PC-3 (cell line): ENCODE data around the gene IARS1. TPM values are rescaled to one million over a fixed set of nuclear protein-coding genes. Genes with fewer than 3 reads are reported as not detected.

Source experiments
- ATAC-seq: fragments of 200-7000 bp; cut with Tn5 transposase; 2 replicates; pipeline ENCODE4 v1.9.1; 2020; ENCODE audit warnings: mild to moderate bottlenecking, moderate library complexity
- BruUV-seq: library from RNA; stranded (reverse); fragments of 400-500 nt; replicated peaks from 2 replicates; lab custom pipeline; 2021; lab: Mats Ljungman, UMichigan
- CTCF ChIA-PET: fragments of 300-600 bp; sonication (Branson Sonifier 250); formaldehyde crosslinking; loops from one replicate; lab custom pipeline; 2022; ENCODE audit warnings: antibody characterized with exemption; lab: Charles Lee
- POLR2A ChIA-PET: fragments of 300-600 bp; sonication (Branson Sonifier 250); formaldehyde crosslinking; loops from one replicate; lab custom pipeline; 2022; ENCODE audit warnings: antibody characterized with exemption; ENCODE audit not compliant: unreplicated experiment; lab: Charles Lee
- DNase-seq: peaks from one replicate; pipeline ENCODE4 v3.0.0-alpha.2; 2015
- H2AFZ ChIP-seq: fragments of 300-600 bp; sonication (generic); 2 replicates; pipeline ENCODE4 v1.6.0; 2016; ENCODE audit warnings: antibody characterized with exemption, low read length
- H3F3A ChIP-seq: fragments of 300-600 bp; sonication (generic); one replicate; pipeline ENCODE4 v1.6.0; 2017; ENCODE audit warnings: antibody characterized with exemption, low read length, control low read depth, mild to moderate bottlenecking; ENCODE audit not compliant: unreplicated experiment
- H3K27ac ChIP-seq: fragments of 300-600 bp; sonication (generic); 2 replicates; pipeline ENCODE4 v1.5.1; 2016; ENCODE audit warnings: mild to moderate bottlenecking, low read length
- H3K27me3 ChIP-seq: fragments of 300-600 bp; sonication (generic); 2 replicates; pipeline ENCODE4 v1.6.1; 2016; ENCODE audit warnings: low read length, mixed read lengths
- H3K36me3 ChIP-seq: fragments of 300-600 bp; sonication (generic); 2 replicates; pipeline ENCODE4 v1.6.1; 2016; ENCODE audit warnings: low read depth, mixed run types, low read length, mixed read lengths
- H3K4me1 ChIP-seq: fragments of 300-600 bp; sonication (generic); 2 replicates; pipeline ENCODE4 v1.5.1; 2016; ENCODE audit warnings: low read length; ENCODE audit not compliant: insufficient read depth
- H3K4me2 ChIP-seq: fragments of 300-600 bp; sonication (generic); 2 replicates; pipeline ENCODE4 v1.6.0; 2016; ENCODE audit warnings: low read length
- H3K4me3 ChIP-seq: fragments of 300-600 bp; sonication (generic); 2 replicates; pipeline ENCODE4 v1.5.1; 2016; ENCODE audit warnings: mild to moderate bottlenecking, low read length, mixed read lengths
- H3K79me2 ChIP-seq: fragments of 300-600 bp; sonication (generic); 2 replicates; pipeline ENCODE4 v1.6.1; 2017; ENCODE audit warnings: low read length, mixed read lengths
- H3K9ac ChIP-seq: fragments of 300-600 bp; sonication (generic); 2 replicates; pipeline ENCODE4 v1.6.0; 2016; ENCODE audit warnings: mild to moderate bottlenecking, low read length
- H3K9me2 ChIP-seq: fragments of 300-600 bp; sonication (generic); replicated peaks from 2 replicates; pipeline ENCODE4 v1.6.1; 2016; ENCODE audit warnings: mixed run types, low read length, mixed read lengths
- H3K9me3 ChIP-seq: fragments of 300-600 bp; sonication (generic); 2 replicates; pipeline ENCODE4 v1.6.1; 2016; ENCODE audit warnings: low read length, mixed read lengths
- H4K20me1 ChIP-seq: fragments of 300-600 bp; sonication (generic); 2 replicates; pipeline ENCODE4 v1.6.1; 2016; ENCODE audit warnings: low read length, mixed read lengths
- CTCF ChIP-seq: fragments of 300-600 bp; sonication (generic); conservative IDR thresholded peaks from 2 replicates; pipeline ENCODE4 v1.5.1; 2017; ENCODE audit warnings: antibody characterized with exemption, low read depth, mild to moderate bottlenecking, low read length
- EZH2 ChIP-seq: fragments of 300-600 bp; sonication (generic); IDR thresholded peaks from one replicate; pipeline ENCODE4 v1.6.1; 2017; ENCODE audit warnings: antibody characterized with exemption, mild to moderate bottlenecking, low read length; ENCODE audit not compliant: unreplicated experiment
- EZH2phosphoT487 ChIP-seq: fragments of 300-600 bp; sonication (generic); IDR thresholded peaks from 2 replicates; pipeline ENCODE4 v1.6.1; 2018; ENCODE audit warnings: mild to moderate bottlenecking, antibody characterized with exemption, low read length, borderline replicate concordance
- intact Hi-C: fragments of 100-400 bp; cut with micrococcal nuclease; formaldehyde crosslinking; loops from 2 replicates; pipeline ENCODE4 v1.9.0; 2023
- total RNA-seq: library from RNA; depleted of rRNA; stranded (reverse); fragments of >200 nt; gene quantifications from 2 replicates; pipeline ENCODE4 v1.2.3, GENCODE V29; 2014

IARS1 gene
- total RNA-seq, 1 experiment from 2014 or later: 128 TPM

- no peaks in the 10 kb centered on the region for H3K9me2 ChIP-seq
- H2AFZ ChIP-seq: no peak overlapping the region
- peaks cover 40% of the 10 kb centered on the region for H3K79me2 ChIP-seq
- intact Hi-C loops: no loop called here
- H3F3A ChIP-seq: no peaks in the 10 kb centered on the region
- no peak overlapping the region for H3K27ac ChIP-seq
- 0 out of 2 replicates have a peak overlapping the region, but pooled peaks have one; percentile 99 for H3K4me2 ChIP-seq
- no TSS peak for BruUV-seq
- ChIA-PET POLR2A (no interaction called here), CTCF (no interaction called here)
- H3K9me3 ChIP-seq: no peaks in the 10 kb centered on the region
- peaks cover 20% of the 10 kb centered on the region for H4K20me1 ChIP-seq
- ATAC-seq (no peak), DNase-seq (no peak)
- no peak overlapping the region for H3K9ac ChIP-seq
- TF ChIP-seq CTCF (no peak), EZH2phosphoT487 (no peak), EZH2 (no peak)
- H3K4me1 ChIP-seq: peaks cover 21% of the 10 kb centered on the region
- no peak overlapping the region for H3K4me3 ChIP-seq
- H3K36me3 ChIP-seq: peaks cover 31% of the 10 kb centered on the region; the same call in 1 of the 2 replicates
- no peaks in the 10 kb centered on the region for H3K27me3 ChIP-seq
Measured at GRCh38 chr9:92295240-92295790, 1.8 kb upstream of the IARS1 start.

GRCh38 chr9:92294297-92294676 lies 790 bp upstream of the IARS1 start:
- peak overlapping the region; percentile 93 for H3K4me3 ChIP-seq
- peaks cover 24% of the 10 kb centered on the region for H4K20me1 ChIP-seq
- H3K9me2 ChIP-seq: no peaks in the 10 kb centered on the region
- H3K27me3 ChIP-seq: no peaks in the 10 kb centered on the region
- H3F3A ChIP-seq: no peaks in the 10 kb centered on the region
- H3K79me2 ChIP-seq: peaks cover 50% of the 10 kb centered on the region
- peak overlapping the region; percentile 79 for H3K27ac ChIP-seq
- H3K4me1 ChIP-seq: peaks cover 21% of the 10 kb centered on the region
- ATAC-seq (peak; percentile 12), DNase-seq (no peak)
- H3K9me3 ChIP-seq: no peaks in the 10 kb centered on the region
- peaks cover 28% of the 10 kb centered on the region; the same call in 1 of the 2 replicates for H3K36me3 ChIP-seq
- ChIA-PET POLR2A (no interaction called here), CTCF (no interaction called here)
- BruUV-seq: no TSS peak
- peak overlapping the region; percentile 86; the same call in 1 of the 2 replicates for H2AFZ ChIP-seq
- H3K9ac ChIP-seq: peak overlapping the region; percentile 99
- TF ChIP-seq EZH2 (no peak), CTCF (no peak), EZH2phosphoT487 (no peak)
- intact Hi-C loops: no loop called here
- peak overlapping the region; percentile 99 for H3K4me2 ChIP-seq

- TF ChIP-seq EZH2phosphoT487 (no peak), CTCF (no peak), EZH2 (no peak)
- H3K4me1 ChIP-seq: peaks cover 21% of the 10 kb centered on the region
- peak overlapping the region; percentile 73 for H2AFZ ChIP-seq
- no peaks in the 10 kb centered on the region for H3F3A ChIP-seq
- H3K27me3 ChIP-seq: no peaks in the 10 kb centered on the region
- ChIA-PET CTCF (no interaction called here), POLR2A (no interaction called here)
- peaks cover 24% of the 10 kb centered on the region for H4K20me1 ChIP-seq
- H3K9ac ChIP-seq: peak overlapping the region; percentile 99
- H3K79me2 ChIP-seq: peaks cover 63% of the 10 kb centered on the region
- intact Hi-C loops: no loop called here
- peak overlapping the region; percentile 79 for H3K27ac ChIP-seq
- peak overlapping the region; percentile 99 for H3K4me2 ChIP-seq
- H3K9me2 ChIP-seq: no peaks in the 10 kb centered on the region
- H3K36me3 ChIP-seq: peaks cover 28% of the 10 kb centered on the region; the same call in 1 of the 2 replicates
- TSS peak; percentile 70 for BruUV-seq
- ATAC-seq (no peak), DNase-seq (no peak)
- no peaks in the 10 kb centered on the region for H3K9me3 ChIP-seq
- H3K4me3 ChIP-seq: peak overlapping the region; percentile 93
Measured at GRCh38 chr9:92293075-92293354, 482 bp downstream of the IARS1 start.
